SK-N-SH (cell line): ENCODE measurements around the gene BCL7B. TPM values are rescaled to one million over a fixed set of nuclear protein-coding genes. Genes with fewer than 3 reads are reported as not detected.

Source experiments
- CTCF ChIA-PET: fragments of 300-600, 350-600 bp; formaldehyde crosslinking; extraction: SDS; loops from one replicate; lab custom pipeline; 2021; lab: Yijun Ruan, JAX
- POLR2A ChIA-PET: fragments of 350-600 bp; sonication (Branson Sonifier 250); formaldehyde crosslinking; extraction: SDS; loops from one replicate; lab custom pipeline; 2020; ENCODE audit warnings: antibody characterized with exemption, inconsistent platforms; lab: Yijun Ruan, JAX
- DNase-seq: peaks from one replicate; pipeline ENCODE4 v3.0.0; 2012
- H2AFZ ChIP-seq: fragments of 200-600 bp; sonication (generic); 2 replicates; pipeline ENCODE4 v1.8.1; 2016; ENCODE audit warnings: antibody characterized with exemption, mild to moderate bottlenecking, low read depth
- H3F3A ChIP-seq: fragments of 200-600 bp; sonication (generic); replicated peaks from 2 replicates; pipeline ENCODE3; 2016; ENCODE audit warnings: antibody characterized with exemption, mild to moderate bottlenecking; ENCODE audit not compliant: insufficient read depth
- H3K27ac ChIP-seq, 2 experiments: fragments of 200-500 bp in 1 of 2; fragments of 200-600 bp in 1 of 2; sonication (Bioruptor generic) in 1 of 2; sonication (generic), shearing (Covaris generic) in 1 of 2; 2 replicates each; pipeline versions ENCODE4 v1.5.1 to v1.6.1; 2014 to 2016; ENCODE audit warnings: low read depth in 2 of 2, inconsistent platforms in 1 of 2, low read length in 1 of 2, mild to moderate bottlenecking in 1 of 2, mixed read lengths in 1 of 2
- H3K27me3 ChIP-seq: fragments of 200-600 bp; sonication (generic), shearing (Covaris generic); 2 replicates; pipeline ENCODE4 v1.6.1; 2016; ENCODE audit warnings: mixed run types; ENCODE audit not compliant: insufficient read depth
- H3K36me3 ChIP-seq, 2 experiments: fragments of 200-500 bp in 1 of 2; fragments of 200-600 bp in 1 of 2; sonication (Bioruptor generic) in 1 of 2; sonication (generic) in 1 of 2; replicated peaks in 1 of 2; 2 replicates each; pipeline versions ENCODE3 to v1.5.1; 2014 to 2016; ENCODE audit warnings: low read length in 1 of 2, mild to moderate bottlenecking in 1 of 2; ENCODE audit not compliant: insufficient read depth in 2 of 2, control insufficient read depth in 1 of 2
- H3K4me1 ChIP-seq, 2 experiments: fragments of 200-500 bp in 1 of 2; fragments of 200-600 bp in 1 of 2; sonication (Bioruptor generic) in 1 of 2; sonication (generic), shearing (Covaris generic) in 1 of 2; 2 replicates each; pipeline versions ENCODE4 v1.5.1 to v1.6.1; 2014 to 2016; ENCODE audit warnings: low read depth in 1 of 2, low read length in 1 of 2, mixed run types in 1 of 2; ENCODE audit not compliant: insufficient read depth in 2 of 2, control insufficient read depth in 1 of 2
- H3K4me2 ChIP-seq: fragments of 200-600 bp; sonication (generic), shearing (Covaris generic); 2 replicates; pipeline ENCODE4 v1.6.1; 2017; ENCODE audit warnings: mixed run types
- H3K4me3 ChIP-seq, 2 experiments: fragments of 200-500 bp in 1 of 2; fragments of 200-600 bp in 1 of 2; sonication (Bioruptor generic) in 1 of 2; sonication (generic), shearing (Covaris generic) in 1 of 2; 2 replicates each; pipeline versions ENCODE4 v1.5.1 to v1.8.1; 2014 to 2016; ENCODE audit warnings: low read depth in 2 of 2, inconsistent platforms in 1 of 2, low read length in 1 of 2, mild to moderate bottlenecking in 1 of 2, mixed read lengths in 1 of 2, moderate library complexity in 1 of 2
- H3K79me2 ChIP-seq: fragments of 200-600 bp; sonication (generic); 2 replicates; pipeline ENCODE4 v1.8.1; 2017; ENCODE audit warnings: mild to moderate bottlenecking; ENCODE audit not compliant: insufficient read depth
- H3K9ac ChIP-seq: fragments of 200-600 bp; sonication (generic); 2 replicates; pipeline ENCODE4 v1.6.1; 2017; ENCODE audit warnings: mixed run types
- H3K9me2 ChIP-seq: fragments of 200-600 bp; sonication (generic); 2 replicates; pipeline ENCODE4 v1.6.1; 2017; ENCODE audit warnings: mixed run types
- H3K9me3 ChIP-seq: fragments of 200-600 bp; sonication (generic); 2 replicates; pipeline ENCODE4 v1.6.1; 2017; ENCODE audit warnings: mixed run types, mild to moderate bottlenecking, moderate library complexity
- H4K20me1 ChIP-seq: fragments of 200-600 bp; sonication (generic); 2 replicates; pipeline ENCODE4 v1.6.1; 2017; ENCODE audit warnings: mild to moderate bottlenecking, mixed run types; ENCODE audit not compliant: insufficient read depth
- ELF1 ChIP-seq: IDR thresholded peaks from 2 replicates; pipeline ENCODE4 v1.4.0; 2012
- EP300 ChIP-seq, 2 experiments: IDR thresholded peaks; 2 replicates each; pipeline versions ENCODE4 v1.4.0 to v1.6.1; 2012; ENCODE audit warnings: borderline replicate concordance in 1 of 2, low read depth in 1 of 2, low read length in 1 of 2
- EZH2phosphoT487 ChIP-seq: fragments of 200-600 bp; sonication (generic); IDR thresholded peaks from 2 replicates; pipeline ENCODE4 v1.6.1; 2017; ENCODE audit warnings: low read depth, mixed run types, mild to moderate bottlenecking, antibody characterized with exemption, moderate library complexity, borderline replicate concordance
- FOSL2 ChIP-seq: IDR thresholded peaks from 2 replicates; pipeline ENCODE4 v1.4.0; 2012; ENCODE audit warnings: low read depth, mild to moderate bottlenecking, moderate library complexity, borderline replicate concordance
- FOXM1 ChIP-seq: IDR thresholded peaks from 2 replicates; pipeline ENCODE4 v1.4.0; 2012; ENCODE audit warnings: low read depth, mild to moderate bottlenecking
- GABPA ChIP-seq: IDR thresholded peaks from 2 replicates; pipeline ENCODE4 v1.4.0; 2012; ENCODE audit warnings: low read depth, mild to moderate bottlenecking
- GATA2 ChIP-seq: sonication (generic); formaldehyde crosslinking; IDR thresholded peaks from 2 replicates; pipeline ENCODE4 v1.5.0; 2020; ENCODE audit warnings: mild to moderate bottlenecking, missing genetic modification reagents
- JUND ChIP-seq: IDR thresholded peaks from 2 replicates; pipeline ENCODE4 v1.4.0; 2012
- MEF2A ChIP-seq: IDR thresholded peaks from 2 replicates; pipeline ENCODE4 v1.4.0; 2012; ENCODE audit warnings: low read depth, borderline replicate concordance
- MXI1 ChIP-seq: IDR thresholded peaks from 2 replicates; pipeline ENCODE4 v1.6.1; 2012; ENCODE audit warnings: mild to moderate bottlenecking, low read depth, low read length, improper control_type of control experiment
- NFIC ChIP-seq: IDR thresholded peaks from 2 replicates; pipeline ENCODE4 v1.4.0; 2012; ENCODE audit warnings: borderline replicate concordance
- NRF1 ChIP-seq: IDR thresholded peaks from 2 replicates; pipeline ENCODE4 v1.6.1; 2012; ENCODE audit warnings: low read depth, mild to moderate bottlenecking, low read length
- POLR2AphosphoS5 ChIP-seq: IDR thresholded peaks from 2 replicates; pipeline ENCODE4 v1.6.1; 2012; ENCODE audit warnings: low read depth, low read length
- RCOR1 ChIP-seq: fragments of 150-350 bp; IDR thresholded peaks from 2 replicates; pipeline ENCODE4 v1.6.1; 2017; ENCODE audit warnings: antibody characterized with exemption, low read length
- RFX5 ChIP-seq: IDR thresholded peaks from 2 replicates; pipeline ENCODE4 v1.6.1; 2012; ENCODE audit warnings: mild to moderate bottlenecking, improper control_type of control experiment, low read length
- RXRA ChIP-seq: IDR thresholded peaks from 2 replicates; pipeline ENCODE4 v1.4.0; 2012; ENCODE audit warnings: low read depth, mild to moderate bottlenecking, borderline replicate concordance
- SIN3A ChIP-seq: IDR thresholded peaks from 2 replicates; pipeline ENCODE4 v1.6.1; 2012; ENCODE audit warnings: low read depth, mild to moderate bottlenecking, low read length, moderate library complexity, borderline replicate concordance
- TAF1 ChIP-seq: IDR thresholded peaks from 2 replicates; pipeline ENCODE4 v1.6.1; 2012; ENCODE audit warnings: low read depth, mild to moderate bottlenecking, low read length, moderate library complexity, borderline replicate concordance
- TCF12 ChIP-seq: IDR thresholded peaks from 2 replicates; pipeline ENCODE4 v1.4.0; 2012
- YY1 ChIP-seq: IDR thresholded peaks from 2 replicates; pipeline ENCODE4 v1.4.0; 2012; ENCODE audit warnings: low read depth, mild to moderate bottlenecking
- WGBS: methylation state at CpG from one replicate; pipeline ENCODE4 v1.1.6; 2017; ENCODE audit warnings: low lambda C conversion rate; 5-methylcytosine and 5-hydroxymethylcytosine counted together
- polyA plus RNA-seq, 3 experiments: library from polyadenylated mRNA; depleted of rRNA; stranded (reverse); fragments of >200 nt; gene quantifications; 2 replicates each; pipeline ENCODE4 v1.2.3, GENCODE V29; 2012
- TF ChIP-seq, protein P1 (sequence below): IDR thresholded peaks from 2 replicates; pipeline ENCODE4 v1.4.0; 2012; ENCODE audit warnings: low read depth, borderline replicate concordance
- TF ChIP-seq, protein P2 (sequence below): IDR thresholded peaks from 2 replicates; pipeline ENCODE4 v1.4.0; 2012; ENCODE audit warnings: low read depth
- TF ChIP-seq, protein P3 (sequence below): IDR thresholded peaks from 2 replicates; pipeline ENCODE4 v1.4.0; 2012; ENCODE audit warnings: low read depth, borderline replicate concordance
- TF ChIP-seq, protein P4 (sequence below): IDR thresholded peaks from 2 replicates; pipeline ENCODE4; 2012

Gene BCL7B
- polyA plus RNA-seq, 1 of the 3 experiments (the other 2 are of a cell fraction), result 114 TPM

DNA sequence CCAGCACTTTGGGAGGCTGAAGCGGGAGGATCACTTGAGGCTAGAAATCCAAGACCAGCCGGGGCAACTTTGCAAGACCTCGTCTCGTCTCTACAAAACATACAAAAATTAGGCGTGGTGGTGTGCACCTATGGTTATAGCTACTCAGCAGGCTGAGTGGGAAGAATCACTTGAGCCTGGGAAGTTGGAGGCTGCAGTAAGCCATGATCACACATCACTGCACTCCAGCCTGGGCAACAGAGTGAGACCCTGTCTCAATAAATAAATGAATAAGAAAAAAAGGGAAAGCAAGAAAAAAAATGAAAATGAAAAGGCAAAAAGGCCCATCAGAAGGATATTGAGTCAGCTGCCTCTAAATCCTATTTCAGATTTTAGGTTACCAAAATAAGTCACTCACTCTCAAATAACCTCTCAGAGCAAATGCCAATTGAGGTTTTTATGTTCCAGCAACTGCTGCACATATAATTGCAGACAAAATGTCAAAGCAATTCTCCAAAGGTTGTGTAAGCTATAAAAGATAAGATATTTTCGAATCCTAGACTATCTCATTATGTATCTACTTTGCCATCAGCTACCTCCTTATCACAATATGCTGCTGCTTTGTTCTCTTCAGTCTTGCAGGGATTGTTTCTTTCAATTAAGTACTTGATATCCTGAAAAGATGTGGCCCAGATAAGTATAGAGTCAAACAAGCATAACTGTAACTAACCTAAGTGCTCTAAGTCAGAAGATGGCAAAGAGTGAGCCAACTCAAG, 40.1 kb downstream of the BCL7B start:
- Histone ChIP-seq H3K4me2 (no peak overlapping the region), H3K9me3 (no peaks in the 10 kb centered on the region), H3K79me2 (peaks cover 93% of the 10 kb centered on the region), H4K20me1 (peaks cover 85% of the 10 kb centered on the region), H3F3A (peaks cover 25% of the 10 kb centered on the region), H3K9ac (no peak overlapping the region)
- CTCF ChIA-PET, result interaction anchor here (1.4 to 2.0 kb wide), 2 partner anchors 66 to 218 kb away, joined by 3 to 7 read pairs; no protein-coding TSS in a partner anchor
- WGBS, result 85% methylated on average over 6 of the region's 6 CpGs
- POLR2A ChIA-PET, result no interaction called here
- TF ChIP-seq NFIC, result no peak
- TF ChIP-seq EZH2phosphoT487, result no peak
- no peak for TF ChIP-seq MEF2A
- TF ChIP-seq TAF1, result no peak
- TF ChIP-seq FOSL2, result no peak
- TF ChIP-seq, protein P1, sequence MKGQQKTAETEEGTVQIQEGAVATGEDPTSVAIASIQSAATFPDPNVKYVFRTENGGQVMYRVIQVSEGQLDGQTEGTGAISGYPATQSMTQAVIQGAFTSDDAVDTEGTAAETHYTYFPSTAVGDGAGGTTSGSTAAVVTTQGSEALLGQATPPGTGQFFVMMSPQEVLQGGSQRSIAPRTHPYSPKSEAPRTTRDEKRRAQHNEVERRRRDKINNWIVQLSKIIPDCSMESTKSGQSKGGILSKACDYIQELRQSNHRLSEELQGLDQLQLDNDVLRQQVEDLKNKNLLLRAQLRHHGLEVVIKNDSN, result no peak
- peak; percentile 53 for TF ChIP-seq GATA2
- TF ChIP-seq MXI1, result no peak
- TF ChIP-seq, all 33 proteins: peak for 1
- Histone ChIP-seq H2AFZ (no peak overlapping the region), H3K27me3 (no peaks in the 10 kb centered on the region), H3K27ac (no peak overlapping the region), H3K36me3 (peaks cover 20 to 70% of the 10 kb centered on the region in 2 experiments), H3K4me3 (no peak overlapping the region), H3K9me2 (no peaks in the 10 kb centered on the region), H3K4me1 (peaks cover 12 to 17% of the 10 kb centered on the region in 2 experiments)
- DNase-seq, result no peak

DNA sequence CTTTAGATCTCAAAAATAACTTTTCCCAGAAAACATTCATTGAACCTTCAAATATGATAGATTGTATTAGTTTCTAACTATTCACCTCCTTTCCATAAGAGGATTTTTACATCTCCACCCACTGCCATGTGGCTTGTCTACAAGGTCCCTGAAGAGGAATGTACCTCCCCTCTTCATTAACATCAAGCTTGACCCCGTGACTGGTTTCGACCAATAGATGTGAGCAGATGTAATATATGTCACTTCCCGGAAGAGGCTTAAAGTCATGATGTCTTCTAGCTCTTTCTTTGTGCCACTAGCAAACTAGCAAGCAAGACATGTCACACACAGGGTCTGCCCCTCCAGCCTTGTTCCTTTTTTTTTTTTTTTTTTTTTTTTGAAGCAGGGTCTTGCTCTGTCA, 42.3 kb downstream of the BCL7B start:
- Histone ChIP-seq H2AFZ (no peak overlapping the region), H3K9ac (no peak overlapping the region), H3K9me3 (no peaks in the 10 kb centered on the region), H3K9me2 (no peaks in the 10 kb centered on the region), H3K4me3 (no peak overlapping the region), H3K4me2 (no peak overlapping the region), H3K79me2 (peaks cover 100% of the 10 kb centered on the region), H3F3A (peaks cover 27% of the 10 kb centered on the region), H3K27ac (no peak overlapping the region), H3K4me1 (peaks cover 9 to 14% of the 10 kb centered on the region in 2 experiments), H4K20me1 (peaks cover 96% of the 10 kb centered on the region), H3K27me3 (no peaks in the 10 kb centered on the region), H3K36me3 (peaks cover 28 to 85% of the 10 kb centered on the region in 2 experiments)
- POLR2A ChIA-PET, result no interaction called here
- TF ChIP-seq SIN3A (no peak), ELF1 (no peak), YY1 (no peak), MXI1 (no peak), TCF12 (no peak), RFX5 (no peak), EP300 (IDR thresholded peaks at IDR 0.05; ENCODE audit: borderline replicate concordance in 1 of 2, low read depth in 1 of 2, low read length in 1 of 2) (no peak), RCOR1 (no peak), RXRA (no peak), GATA2 (no peak), MEF2A (no peak), GABPA (no peak), NRF1 (no peak), FOXM1 (no peak), POLR2AphosphoS5 (no peak), JUND (no peak)
- TF ChIP-seq, protein P1, result no peak
- TF ChIP-seq, protein P2, sequence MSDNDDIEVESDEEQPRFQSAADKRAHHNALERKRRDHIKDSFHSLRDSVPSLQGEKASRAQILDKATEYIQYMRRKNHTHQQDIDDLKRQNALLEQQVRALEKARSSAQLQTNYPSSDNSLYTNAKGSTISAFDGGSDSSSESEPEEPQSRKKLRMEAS, result no peak
- TF ChIP-seq, protein P3, sequence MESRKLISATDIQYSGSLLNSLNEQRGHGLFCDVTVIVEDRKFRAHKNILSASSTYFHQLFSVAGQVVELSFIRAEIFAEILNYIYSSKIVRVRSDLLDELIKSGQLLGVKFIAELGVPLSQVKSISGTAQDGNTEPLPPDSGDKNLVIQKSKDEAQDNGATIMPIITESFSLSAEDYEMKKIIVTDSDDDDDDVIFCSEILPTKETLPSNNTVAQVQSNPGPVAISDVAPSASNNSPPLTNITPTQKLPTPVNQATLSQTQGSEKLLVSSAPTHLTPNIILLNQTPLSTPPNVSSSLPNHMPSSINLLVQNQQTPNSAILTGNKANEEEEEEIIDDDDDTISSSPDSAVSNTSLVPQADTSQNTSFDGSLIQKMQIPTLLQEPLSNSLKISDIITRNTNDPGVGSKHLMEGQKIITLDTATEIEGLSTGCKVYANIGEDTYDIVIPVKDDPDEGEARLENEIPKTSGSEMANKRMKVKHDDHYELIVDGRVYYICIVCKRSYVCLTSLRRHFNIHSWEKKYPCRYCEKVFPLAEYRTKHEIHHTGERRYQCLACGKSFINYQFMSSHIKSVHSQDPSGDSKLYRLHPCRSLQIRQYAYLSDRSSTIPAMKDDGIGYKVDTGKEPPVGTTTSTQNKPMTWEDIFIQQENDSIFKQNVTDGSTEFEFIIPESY, result no peak
- TF ChIP-seq, protein P4, sequence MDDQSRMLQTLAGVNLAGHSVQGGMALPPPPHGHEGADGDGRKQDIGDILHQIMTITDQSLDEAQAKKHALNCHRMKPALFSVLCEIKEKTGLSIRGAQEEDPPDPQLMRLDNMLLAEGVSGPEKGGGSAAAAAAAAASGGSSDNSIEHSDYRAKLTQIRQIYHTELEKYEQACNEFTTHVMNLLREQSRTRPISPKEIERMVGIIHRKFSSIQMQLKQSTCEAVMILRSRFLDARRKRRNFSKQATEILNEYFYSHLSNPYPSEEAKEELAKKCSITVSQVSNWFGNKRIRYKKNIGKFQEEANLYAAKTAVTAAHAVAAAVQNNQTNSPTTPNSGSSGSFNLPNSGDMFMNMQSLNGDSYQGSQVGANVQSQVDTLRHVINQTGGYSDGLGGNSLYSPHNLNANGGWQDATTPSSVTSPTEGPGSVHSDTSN, result no peak
- WGBS, result 93% methylated on average over 3 of the region's 3 CpGs
- CTCF ChIA-PET, result no interaction called here
- DNase-seq, result no peak
